Measurements from ENCODE around the gene ZNF689.
"Not testable (repeated sequence)": the region's sequence is repeated elsewhere in the genome, so short reads cannot be mapped to it uniquely, and the experiment has no call there.

The ZNF689 gene

DNA sequence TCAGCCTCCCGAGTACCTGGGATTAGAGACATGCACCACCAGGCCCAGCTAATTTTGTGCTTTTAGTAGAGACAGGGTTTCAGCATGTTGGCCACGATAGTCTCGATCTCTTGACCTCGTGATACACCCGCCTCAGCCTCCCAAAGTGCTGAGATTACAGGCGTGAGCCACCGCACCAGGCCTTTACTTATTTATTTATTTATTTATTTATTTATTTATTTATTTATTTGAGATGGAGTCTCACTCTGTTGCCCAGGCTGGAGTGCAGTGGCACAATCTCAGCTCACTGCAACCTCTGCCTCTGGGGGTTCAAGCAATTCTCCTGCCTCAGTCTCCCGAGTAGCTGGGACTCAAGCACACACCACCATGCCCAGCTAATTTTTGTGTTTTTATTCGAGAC lies 19.3 kb downstream of the ZNF689 start:
- DNase-seq, result not testable (repeated sequence)

DNA sequence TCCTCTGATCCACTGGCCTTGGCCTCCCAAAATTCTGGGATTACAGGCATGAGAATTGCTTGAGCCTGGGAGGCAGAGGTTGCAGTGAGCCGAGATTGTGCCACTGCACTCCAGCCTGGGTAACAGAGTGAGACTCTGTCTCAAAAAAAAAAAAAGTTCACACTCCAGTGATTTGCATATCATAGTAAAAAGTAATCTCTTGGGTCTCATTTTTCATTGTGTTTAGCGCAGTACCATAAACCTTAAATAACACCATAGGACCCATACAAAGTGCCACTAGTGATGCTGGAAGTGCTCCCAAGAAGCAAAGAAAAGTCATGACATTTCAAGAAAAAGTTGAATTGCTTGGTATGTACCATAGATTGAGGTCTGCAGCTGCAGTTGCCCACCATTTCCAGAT lies 20.6 kb downstream of the ZNF689 start:
- DNase-seq, result not testable (repeated sequence)

DNA sequence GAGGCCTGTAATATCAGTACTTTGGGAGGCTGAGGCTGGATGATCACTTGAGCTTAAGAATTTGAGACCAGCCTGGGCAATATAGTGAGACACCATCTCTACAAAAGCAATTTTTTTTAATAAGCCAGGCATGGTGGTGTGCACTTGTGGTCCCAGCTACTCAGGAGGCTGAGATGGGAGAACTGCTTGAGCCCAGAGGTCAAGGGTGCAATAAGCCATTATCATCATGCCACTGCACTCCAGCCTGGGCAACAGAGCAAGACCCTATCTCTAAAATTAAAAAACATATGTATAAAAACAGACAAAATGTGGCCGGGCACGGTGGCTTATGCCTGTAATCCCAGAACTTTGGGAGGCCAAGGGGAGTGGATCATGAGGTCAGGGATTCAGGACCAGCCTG lies 21.5 kb downstream of the ZNF689 start:
- no peak for DNase-seq

DNA sequence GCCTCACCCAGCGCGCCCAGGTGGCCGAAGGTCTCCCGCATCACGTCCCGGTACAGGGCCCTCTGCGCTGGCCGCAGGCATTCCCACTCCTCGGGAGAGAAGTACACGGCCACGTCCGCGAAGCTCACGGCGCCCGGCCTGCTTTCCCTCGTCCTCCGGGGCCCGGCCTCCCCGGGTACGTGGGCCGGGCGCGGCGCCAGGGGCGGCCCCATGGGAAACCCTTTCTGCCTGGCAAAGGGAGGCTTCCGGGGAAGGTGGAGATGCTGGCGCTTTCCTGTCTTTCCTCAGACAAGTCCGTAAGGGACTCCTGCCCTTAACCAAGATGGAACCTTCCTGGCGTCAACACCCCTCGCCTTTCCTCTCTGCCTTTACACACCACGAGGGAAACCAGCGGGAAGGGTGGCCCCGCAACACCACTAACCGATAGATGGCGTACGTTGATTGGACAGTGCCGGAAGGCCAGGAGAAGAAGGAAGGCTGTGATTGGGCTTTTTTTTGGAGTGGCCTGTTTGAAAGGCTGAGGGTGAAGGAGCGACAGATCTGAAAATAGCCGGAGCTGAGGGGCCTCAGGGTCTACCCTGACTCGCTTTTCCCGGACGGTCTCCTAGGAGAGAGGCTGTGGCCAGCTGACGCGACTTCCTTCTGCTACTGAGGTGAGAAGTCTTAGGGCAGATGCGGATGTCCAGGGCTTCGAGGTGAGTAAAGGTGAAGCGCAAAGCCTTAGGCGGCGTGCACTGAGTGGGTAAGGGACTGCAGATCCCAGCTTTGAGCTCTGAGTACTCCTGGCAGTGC lies 24.6 kb downstream of the ZNF689 start, which contains the start of gene ZNF785:
Gene ZNF785, minus strand, starts transcription at position 298 of the 792 bp plus-strand sequence. Its CDS starts 86 bp downstream, at position 212.
- DNase-seq, result peak; percentile 94

DNA sequence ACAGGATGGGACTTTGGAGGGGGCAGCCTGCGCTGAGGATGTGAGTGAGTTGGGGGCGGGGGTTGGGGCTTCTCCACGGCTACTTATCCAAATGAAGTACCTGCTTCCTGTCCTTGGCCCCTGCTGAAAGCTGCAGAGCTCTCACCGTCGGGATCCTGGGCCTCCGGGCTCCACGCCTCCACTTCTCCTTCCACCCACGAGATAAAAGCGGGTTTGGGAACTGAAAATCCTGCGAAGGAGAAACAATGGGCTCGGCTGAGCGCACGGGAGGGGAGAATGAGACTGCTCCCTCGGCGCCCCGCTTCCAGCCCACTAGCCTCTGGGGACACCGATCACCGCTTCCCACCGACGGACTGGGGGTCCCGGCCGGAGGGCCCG lies 25.2 kb downstream of the ZNF689 start:
- no peak for DNase-seq

DNA sequence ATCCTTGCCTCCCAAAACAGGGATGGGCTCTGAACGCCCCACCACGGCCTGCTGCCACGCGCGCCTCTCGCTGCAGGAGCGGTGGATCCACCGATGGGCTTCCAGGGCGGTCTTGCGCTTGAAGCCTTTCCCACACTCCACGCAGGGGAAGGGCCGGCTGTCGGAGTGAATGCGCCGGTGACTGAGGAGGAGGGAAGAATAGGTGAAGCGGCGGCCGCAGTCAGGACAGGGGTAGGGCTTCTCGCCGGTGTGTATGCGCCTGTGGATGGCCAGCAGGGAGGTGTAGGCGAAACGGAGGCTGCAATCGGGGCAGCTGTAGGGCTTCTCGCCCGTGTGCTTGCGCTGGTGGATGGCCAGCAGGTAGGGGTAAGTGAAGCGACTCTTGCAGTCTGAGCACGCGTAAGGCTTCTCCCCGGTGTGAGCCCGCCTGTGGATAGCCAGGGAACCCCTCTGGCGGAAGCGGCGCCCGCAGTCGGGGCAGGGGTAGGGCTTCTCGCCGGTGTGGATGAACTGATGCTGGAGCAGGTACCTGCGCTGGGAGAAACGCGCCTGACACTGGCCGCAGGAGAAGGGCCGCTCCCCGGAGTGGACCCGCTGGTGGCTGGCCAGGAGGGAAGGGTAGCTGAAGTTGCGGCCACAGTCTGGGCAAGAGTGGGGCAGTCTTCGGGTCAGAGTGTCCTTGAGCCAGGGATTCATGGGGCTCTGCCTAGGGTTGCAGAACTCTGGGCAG lies 27.4 kb downstream of the ZNF689 start:
- no peak for DNase-seq

DNA sequence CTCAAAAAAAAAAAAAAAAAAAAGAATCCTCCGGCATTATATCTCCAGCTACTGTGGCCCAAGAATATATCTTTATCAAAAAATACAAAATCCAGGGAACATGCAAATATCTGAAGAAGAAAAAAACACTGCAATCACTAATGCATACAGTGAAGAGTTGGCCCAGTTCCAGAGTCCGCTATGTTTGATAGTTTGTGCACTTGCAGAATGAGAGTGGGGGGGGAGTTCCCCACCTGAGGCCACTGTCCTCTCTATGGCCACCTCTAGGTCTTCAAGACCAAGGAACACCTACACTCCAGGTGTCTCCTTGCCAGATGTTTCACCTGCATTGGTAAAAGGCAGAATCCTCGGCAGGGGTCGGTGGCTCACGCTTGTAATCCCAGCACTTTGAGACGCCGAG lies 28.7 kb downstream of the ZNF689 start:
- DNase-seq, result no peak

DNA sequence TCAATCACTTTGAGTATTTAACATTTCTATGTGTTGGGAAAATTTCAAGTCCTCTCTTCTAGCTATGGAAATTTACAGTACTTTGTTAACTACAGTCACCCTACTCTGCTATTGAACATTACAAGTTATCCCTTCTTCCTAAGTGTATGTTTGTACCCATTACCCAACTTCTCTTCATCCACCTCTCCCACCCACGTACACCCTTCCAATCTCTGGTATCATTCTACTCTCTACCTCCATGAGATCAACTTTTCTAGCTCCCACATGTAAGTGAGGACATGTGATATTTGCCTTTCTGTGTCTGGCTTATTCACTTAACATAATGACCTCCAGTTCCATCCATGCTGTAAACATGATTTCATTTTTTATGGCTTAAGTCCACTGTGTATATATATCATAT lies 35.5 kb downstream of the ZNF689 start:
- no peak for DNase-seq

DNA sequence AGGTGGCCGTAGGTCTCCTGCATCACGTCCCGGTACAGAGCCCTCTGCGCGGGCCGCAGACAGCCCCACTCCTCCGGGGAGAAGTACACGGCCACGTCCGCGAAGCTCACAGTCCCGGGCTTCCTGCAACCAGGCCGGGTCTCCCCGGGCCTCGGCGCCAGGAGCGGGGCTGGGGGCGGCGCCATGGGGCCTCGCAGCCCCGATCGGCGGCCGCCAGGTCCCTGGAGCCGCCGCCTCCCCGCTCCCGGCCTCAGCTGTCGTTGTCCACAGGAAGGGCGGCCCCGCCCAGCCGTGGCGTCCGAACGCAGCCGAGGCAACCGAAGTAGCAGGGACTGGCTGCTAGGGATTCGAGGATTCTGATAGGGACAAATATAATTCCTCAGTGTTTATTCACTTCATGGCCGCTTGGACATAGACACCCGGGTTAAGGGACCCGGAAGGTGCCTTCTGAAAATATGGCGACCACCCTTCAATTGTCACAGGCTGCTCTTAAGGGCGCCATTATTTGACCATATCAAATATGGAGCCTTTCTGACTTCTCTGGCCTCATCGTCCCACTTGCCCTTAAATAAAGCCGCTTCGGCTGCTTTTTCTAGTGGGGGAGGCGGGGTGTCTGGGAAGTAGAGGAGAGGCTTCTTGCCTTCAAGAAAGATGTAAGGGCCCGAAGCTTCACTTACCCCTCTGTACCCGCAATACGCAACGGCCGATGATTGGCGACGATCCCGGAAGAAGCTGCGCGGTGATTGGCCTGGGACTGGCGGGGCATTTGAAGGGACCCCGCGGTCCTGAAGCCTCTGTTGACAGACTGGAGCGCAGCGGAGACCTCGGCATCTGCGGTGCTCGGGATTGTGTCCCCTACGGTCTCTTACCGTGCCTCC lies 38.5 kb downstream of the ZNF689 start, which contains the start of gene ZNF688:
Gene ZNF688, minus strand, starts transcription at position 270 of the 878 bp plus-strand sequence. Its CDS starts 85 bp downstream, at position 185.
- peak; percentile 95 for DNase-seq

DNA sequence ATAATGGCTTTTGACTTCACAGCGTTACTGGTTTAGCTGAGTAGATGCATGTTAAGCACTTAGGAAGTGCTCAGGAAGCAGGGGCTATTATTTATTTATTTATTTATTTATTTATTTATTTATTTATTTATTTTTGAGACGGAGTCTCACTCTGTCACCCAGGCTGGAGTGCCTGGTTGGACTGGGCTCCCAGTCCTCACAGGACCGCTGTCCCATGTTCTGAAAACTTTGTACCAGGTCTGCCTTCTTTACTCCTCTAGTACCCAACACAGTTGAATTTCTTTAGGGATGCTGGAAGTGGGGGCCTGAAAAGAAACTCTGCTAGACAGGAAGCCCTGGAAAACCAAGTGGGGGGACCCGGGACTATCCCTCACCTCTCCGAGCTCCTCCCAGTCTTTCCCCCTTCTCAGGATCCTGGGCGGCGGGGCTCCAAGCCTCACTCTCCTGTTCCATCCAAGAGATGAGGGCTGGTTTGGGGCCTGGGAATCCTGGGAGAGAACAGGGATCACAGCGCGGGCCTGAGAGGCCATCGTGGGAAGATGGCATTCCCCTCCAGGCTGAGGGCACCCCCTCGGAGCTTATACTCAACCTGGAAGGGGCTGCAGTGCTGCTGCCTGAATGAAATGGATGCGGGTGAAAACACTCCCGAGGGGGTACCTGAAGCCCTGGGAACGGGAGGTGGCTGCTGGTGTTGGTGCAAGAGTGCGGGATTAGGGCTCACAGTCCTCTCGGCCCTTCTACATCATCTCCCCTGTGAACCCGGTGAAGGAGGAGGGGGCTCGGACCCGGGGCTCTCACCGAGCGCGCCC lies 39.3 kb downstream of the ZNF689 start:
- DNase-seq, result no peak

DNA sequence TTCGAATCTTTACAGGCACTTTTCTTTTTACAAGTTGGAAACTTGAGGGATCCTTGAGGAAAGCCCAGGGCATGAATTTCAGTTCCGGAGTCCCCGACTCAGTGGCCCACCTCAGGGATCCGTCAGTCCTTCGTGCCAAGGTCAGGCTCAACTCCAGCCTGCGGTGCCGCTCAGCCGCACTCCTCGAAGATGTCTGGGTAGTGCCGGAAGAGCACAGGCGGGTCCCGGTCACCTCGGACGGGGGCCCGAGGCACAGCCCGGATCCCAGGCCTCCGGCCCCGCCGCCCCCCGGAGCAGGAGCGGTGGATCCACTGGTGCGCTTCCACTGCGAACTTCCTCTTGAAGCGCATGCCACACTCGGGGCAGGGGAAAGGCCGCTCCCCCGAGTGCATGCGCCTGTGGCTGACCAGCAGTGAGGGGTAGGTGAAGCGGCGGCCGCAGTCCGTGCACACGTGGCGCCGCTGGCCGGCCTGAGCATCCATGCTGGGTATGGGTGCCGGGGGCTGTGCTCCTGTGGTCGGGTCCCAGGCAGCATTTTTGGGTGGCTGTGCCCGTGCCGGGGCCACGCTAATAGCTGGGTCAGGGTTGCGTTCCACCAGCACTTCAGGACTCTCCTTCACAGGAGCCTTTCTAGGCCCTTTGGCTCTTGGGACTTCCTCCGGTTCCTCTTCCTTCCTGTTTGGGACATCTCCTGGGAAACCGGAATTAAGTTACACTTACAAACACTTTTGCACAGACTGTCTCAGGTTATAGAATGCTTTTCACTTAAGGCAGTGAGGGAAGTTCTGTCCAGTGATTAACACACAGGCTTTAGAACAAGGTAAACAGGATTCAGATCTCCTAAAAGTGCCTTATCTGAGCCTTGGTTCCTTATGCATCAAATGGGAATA lies 40.2 kb downstream of the ZNF689 start:
- no peak for DNase-seq

DNA sequence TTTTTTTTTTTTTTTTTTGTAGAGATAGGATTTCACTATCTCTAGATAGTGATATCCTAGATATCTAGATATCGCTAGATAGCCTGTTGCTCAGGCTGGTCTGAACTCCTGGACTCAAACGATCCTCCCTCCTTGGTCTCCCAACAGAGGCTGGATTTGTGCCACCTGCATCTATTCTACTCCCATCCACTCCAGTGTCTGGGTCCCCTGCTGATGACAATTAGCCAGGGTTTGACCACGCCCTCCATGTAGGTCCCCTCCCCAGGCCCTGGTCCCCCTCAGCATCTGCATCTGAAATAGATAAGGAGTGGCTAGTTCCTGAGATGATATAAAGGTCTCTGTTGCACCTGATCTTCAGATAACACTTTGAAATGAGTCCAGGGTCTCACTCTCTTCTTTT lies 40.9 kb downstream of the ZNF689 start:
- no peak for DNase-seq

DNA sequence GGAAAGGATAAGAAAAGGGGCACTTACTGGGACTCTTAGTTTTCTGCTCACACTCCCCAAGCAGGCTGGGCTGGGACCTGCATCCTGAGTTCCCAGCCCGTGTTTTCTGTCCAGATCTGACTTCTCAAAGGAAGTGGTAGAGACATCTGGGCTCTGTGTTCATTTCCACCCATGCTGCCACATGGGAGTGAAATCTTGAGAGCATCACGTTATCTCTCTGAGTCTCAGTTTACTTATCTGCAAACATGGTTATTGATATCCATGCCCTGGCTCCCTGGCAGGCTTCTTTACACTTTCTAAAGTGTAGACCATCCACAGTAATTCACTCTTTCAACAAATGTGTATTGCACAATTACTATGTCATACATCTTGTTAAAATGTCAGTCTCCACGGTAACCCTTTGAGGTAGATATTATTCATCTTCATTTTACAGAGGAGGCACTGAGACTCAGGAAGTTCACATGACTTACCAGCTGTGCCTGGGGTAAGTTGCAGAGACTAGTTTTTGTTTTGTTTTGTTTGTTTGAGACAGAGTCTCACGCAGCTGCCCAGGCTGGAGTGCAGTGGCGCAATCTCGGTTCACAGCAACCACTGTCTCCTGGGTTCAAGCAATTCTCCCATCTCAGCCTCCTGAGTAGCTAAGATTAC lies 42.1 kb downstream of the ZNF689 start:
- no peak for DNase-seq

DNA sequence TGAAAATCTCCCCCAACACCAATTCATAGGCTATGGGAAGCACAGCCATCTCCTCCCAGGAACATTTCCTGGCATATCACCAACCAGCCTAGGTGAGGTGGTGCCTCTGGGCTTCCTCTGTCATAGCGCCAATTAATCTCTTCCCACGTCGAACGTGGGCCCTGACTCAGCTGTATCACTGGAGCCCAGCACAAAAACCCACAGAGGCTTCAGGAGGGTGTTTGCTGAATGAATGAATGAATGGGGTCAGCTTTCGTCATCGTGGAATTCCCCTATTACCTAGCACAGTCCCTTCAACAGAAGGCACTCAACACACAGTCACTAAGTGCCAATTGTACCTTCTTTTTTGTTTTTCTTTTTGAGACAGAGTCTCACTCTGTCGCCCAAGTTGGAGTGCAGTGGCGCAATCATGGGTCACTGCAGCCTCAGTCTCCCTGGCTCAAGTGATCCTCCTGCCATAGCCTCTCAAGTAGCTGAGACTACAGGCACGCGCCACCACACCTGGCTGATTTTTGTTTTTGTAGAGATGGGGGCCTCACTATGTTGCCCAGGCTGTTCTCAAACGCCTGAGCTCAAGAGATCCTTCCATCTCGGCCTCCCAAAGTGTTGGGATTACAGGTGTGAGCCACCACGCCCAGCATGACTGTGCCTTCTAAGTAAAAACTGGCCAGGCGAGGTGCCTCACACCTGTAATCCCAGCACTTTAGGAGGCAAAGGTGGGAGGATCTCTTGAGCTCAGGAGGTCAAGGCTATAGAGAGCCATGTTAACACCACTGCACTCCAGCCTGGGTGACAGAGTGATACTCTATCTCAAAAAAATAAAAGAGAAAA lies 42.8 kb downstream of the ZNF689 start:
- DNase-seq, result peak; percentile 70

DNA sequence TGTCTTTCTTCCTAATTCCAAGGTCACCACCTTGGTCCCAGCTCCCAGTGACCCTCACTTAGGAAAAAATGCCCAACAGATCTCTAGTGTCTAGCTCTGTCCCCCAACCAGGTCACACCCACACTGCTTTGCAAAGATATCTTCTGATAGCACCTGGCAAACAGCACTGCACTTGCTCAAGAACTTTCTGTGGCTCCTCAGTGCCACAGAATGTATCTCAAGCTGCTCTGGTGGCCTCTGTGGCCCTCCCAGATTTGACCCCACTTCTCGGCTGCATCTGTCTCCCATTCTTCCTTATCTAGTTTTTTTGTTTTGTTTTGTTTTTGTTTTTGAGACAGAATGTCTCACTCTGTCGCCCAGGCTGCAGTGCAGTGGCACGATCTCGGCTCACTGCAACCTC lies 43.7 kb downstream of the ZNF689 start:
- DNase-seq, result no peak

DNA sequence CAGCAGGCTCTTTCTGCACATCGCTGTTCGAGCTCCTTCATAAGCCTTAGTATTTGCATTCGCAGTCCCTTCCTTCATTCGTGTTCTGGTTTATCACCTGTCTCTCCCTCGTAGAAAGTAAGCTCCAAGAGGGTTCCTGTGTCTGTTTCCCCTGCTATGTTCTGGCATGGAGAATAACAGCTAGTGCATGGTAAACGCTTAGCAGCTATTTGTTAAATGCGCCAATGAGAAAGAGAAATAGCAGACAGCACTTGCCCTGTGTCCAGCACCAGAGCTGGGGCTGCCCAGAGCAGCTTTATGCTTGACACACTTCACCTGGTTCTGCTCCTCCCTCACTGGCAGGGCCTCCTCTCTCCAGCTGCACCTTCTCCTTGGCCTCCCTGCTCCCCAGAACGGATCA lies 44.2 kb downstream of the ZNF689 start:
- DNase-seq, result no peak

DNA sequence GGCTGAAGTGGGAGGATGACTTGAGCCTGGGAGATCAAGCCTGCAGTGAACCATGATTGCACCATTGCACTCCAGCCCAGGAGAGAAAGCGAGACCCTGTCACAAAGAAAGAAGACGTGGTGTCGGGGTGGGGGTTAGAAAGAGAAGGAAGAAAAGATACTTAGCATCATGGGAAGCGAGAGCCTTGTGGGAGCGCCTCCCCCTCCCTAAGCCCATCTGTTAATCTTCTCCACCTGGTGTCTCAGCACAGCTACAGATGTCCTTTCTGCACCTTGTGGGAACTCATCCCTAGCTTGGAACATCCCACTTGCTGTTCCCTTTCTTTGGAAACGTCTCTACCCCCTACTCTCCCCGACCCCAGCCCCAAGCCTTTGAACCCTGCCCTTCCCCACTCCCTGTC lies 44.7 kb downstream of the ZNF689 start:
- DNase-seq, result no peak

DNA sequence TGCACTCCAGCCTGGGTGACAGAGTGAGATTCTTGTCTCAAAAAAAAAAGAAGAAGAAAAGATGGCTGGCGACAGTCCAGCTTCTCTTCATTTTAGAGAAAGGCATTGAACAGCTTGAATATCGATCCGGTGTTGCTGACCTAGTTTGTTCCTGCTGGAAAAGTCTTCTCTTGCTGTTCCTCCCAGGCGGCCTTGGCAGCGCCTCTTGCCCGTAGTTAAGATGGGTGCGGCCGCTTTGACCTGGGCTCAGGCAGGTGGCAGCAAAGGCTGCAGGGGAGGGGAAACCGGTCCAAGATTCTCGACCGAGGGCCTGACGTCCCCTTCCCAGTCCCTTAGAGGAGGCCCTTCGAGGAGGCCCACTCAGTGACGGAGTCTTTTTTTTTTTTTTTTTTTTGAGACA lies 48.2 kb downstream of the ZNF689 start:
- DNase-seq, result no peak

DNA sequence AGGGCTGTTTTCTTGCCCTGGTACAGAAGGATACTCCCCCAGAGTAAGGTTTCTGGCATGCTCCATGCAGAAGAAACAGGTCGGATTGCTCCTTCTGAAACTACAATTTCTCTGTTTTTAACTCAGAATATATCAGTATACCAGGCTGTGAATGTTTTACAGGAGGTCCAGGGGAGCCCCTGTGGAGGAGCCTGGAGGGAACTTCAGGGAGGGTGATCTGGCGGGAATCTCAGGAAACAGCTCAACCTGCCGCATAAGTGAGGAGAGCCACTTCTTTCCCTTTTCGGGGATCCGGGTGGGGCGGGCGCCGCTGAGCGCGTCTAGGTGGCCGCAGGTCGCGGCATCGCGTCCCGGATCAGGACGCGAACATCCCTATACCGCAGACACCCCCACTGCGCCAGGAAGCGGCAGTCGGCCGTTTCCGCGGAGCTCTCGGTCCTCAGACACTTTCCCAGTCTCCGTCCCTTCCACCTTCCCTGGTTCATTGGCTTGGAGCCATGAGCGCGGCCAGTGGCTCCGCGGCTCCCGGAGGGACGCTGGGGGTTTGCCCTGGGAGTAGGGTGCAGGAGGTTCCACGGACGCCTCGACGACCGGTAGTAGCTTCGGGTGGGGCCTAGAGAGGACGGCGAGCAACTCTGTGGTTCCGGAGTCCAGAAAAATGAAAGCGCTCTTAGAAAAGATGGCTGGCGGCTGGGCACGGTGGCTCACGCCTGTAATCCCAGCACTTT lies 48.9 kb downstream of the ZNF689 start:
- peak; percentile 71 for DNase-seq
